ENCODE data around the gene IMPDH2. TPM values are rescaled to one million over a fixed set of nuclear protein-coding genes. Genes with fewer than 3 reads are reported as not detected.

IMPDH2 gene
- total RNA-seq, 1 donor from 2014 or later, result 264 TPM

DNA sequence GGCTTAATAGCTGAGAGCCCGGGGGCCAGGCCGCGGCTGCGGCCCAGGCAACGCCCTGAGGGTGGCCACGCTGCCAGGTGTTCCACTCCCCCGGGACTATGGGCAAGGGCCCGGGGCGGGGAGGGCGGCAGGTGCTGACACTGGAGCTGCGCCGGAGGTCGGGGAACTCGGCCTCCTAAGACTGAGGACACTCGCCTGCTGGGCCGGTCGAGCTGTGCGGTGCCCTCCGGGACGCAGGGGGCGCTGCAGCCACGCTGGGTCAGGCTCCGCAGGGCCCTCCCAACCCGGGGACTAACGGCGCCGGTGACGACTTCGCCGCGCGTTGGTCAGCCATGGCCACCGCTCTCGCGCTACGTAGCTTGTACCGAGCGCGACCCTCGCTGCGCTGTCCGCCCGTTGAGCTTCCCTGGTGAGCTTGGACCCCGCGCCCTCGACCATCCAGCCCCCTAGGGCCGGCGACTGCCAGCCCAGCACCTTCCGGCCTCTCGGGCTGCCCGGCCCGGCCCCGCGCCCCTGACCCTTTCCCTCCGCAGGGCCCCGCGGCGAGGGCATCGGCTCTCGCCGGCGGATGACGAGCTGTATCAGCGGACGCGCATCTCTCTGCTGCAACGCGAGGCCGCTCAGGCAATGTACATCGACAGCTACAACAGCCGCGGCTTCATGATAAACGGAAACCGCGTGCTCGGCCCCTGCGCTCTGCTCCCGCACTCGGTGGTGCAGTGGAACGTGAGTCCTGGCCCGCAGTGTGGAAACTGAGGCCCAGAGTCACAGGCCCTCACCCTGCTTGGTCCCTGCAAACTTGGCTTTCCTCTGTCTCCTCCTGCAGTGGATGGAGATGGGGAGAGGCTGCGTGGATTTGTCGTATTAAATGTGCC, 7.1 kb downstream of the IMPDH2 start, which contains the start of gene NDUFAF3:
TSS of gene NDUFAF3 (plus strand) at position 309 of the 875 bp plus-strand sequence. CDS start at position 333, 24 bp downstream.
- intact Hi-C loops (cut with micrococcal nuclease), result loop anchor here (1.0 to 2.0 kb wide), 7 partner anchors 7 to 391 kb away; partner anchors contain the start of genes ARIH2, IMPDH2, IP6K2 and P4HTM

DNA sequence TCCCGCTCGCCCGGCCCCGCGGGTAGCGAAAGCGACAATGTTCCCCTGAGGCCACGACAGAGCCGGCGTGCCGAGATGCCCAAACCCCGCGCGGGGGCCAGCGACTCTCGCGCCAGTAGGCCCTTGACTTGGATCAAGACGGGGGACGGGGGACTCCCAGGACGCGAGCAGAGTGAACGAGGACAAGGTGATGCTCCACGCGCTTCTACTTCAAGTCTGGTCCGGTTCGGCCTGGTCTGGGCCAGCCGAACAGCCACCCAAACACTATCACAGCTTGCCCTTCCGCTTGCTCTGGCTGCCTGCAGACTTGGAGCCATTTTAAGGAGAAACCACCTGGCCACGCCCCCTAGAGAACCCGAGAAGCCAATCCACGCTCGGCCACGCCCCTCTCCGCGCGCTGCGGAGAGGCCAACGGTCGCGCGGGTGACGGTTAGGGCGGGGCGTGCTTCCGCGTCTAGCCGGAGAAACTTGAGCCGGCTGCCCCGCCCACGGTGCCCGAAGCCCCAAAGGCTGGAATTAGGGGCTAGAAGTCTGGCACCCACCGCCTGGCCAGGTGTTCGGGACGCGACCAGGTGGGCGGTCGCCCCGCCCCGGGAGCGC, 7.9 kb downstream of the IMPDH2 start:
- intact Hi-C loops (cut with micrococcal nuclease), result loop anchor here (1.0 to 2.0 kb wide), 7 partner anchors 8 to 391 kb away; partner anchors contain the start of genes ARIH2, IMPDH2, IP6K2 and P4HTM

- intact Hi-C loops (cut with micrococcal nuclease), result loop anchor here (1.0 to 2.0 kb wide), 7 partner anchors 9 to 392 kb away; partner anchors contain the start of genes ARIH2, IMPDH2, IP6K2 and P4HTM
Measured at GRCh38 chr3:49020330-49021212, 8.6 kb downstream of the IMPDH2 start.

DNA sequence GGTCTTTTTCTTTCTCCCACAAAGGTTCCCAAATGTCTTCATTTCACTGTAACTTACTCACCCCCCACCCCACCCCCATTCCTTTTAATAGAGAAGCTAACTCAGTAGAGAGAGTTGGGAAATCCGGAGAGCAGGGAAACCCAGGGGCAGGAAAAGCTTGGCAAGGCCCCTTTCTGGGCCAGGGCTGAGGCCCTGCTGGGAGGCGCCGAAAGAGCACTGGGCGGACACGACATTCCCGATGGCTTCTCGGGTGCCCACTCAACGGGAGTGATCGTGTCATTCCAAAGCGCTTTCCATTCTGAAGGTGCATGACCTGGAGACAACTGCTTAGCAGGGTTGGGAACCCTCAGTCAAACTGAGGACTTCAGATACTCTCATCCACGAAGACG, 9.3 kb downstream of the IMPDH2 start:
- intact Hi-C loops (cut with micrococcal nuclease), result loop anchor here (2.0 kb wide), 2 partner anchors 29 to 393 kb away; partner anchors contain the start of genes P4HTM and TCTA

DNA sequence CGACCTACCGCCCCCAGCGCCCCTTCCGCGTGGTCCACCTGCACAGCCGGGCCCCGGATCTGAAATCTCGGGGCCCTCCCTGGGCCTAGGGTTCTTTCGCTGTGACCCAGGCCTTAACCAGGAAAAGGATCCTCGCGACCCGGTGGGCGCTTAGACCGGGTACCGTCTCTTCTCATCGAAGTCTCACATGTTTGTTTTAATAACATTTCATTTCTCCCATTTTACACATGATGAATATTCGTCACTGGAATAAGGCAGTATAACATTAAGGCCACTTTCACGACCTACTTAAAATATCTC, 10.5 kb downstream of the IMPDH2 start:
- intact Hi-C loops (cut with micrococcal nuclease), result no loop called here

DNA sequence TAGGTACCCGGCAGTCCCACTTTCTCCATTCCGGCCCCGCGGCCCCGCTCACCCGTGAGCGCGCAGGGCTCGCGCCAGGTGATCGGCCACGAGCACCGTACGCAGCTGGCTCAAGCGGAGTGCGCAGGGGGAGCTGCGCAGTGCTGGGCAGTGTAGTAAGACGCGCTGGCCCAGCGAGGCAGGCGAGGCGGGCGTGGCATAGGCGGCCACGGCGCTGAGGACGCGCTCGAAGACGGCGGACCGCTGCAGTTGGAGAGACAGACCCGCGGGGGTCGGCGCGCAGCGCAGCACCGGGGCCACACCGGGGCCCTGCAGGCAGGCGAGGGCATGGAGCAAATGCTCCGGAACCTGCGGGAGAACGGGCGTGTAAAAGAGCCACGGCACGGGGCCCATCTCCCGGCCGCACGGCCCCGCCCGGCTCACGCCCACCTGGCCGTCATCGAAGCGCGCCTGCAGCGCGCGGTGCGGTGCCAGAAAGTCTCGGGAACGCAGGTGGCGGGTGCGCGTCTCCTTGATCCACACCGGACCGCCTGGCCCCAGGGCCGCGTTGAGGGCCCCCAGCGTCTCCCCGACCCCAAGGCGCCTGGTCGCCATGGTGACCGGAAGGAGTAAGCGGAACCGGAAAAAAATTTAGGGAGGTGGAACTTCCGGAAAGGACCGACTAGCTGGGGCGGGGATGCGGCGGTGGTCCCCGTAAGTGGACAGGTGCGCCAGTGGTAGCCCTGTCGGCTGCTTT, 11.1 kb downstream of the IMPDH2 start, which contains the start of gene DALRD3:
TSS of gene DALRD3 (minus strand) at position 610 of the 736 bp plus-strand sequence. CDS start at position 594, 16 bp downstream.
- intact Hi-C loops (cut with micrococcal nuclease), result no loop called here

DNA sequence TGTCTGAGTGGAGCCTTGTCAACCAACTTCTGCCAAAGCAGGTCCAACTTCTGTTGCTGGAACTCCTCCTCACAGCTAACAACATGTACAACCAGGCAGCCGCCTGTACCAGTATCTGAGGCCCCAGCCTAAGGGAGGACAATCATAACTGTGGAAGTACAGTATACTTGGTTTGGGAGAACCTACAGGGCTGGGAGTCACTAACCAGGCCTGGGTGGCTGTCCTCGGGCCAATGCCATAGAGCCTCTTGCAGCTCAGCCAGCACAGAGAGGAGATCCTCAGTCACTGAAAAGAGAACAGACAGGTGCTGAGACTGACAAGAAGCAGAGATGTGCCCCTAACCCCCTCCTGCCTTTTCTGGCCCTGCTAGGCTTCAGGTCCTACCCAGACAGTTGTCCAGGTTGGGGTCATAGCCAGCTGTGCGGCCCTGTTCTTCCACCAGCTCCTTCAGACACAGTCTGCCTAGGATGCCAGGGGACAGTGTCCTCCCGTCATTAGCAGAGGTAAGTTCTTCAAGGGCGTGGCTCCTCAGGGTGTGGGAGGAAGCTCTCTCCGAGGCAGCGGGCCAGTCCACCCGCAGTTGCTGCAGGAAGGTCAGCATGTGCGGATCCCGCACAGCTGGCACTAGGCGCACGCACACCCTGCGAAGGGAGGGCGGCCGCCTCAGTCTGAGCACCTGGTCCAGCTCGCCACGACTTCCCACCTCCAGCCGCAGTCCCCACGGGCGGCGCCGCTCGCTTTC, 11.8 kb downstream of the IMPDH2 start:
- intact Hi-C loops (cut with micrococcal nuclease), result no loop called here

GRCh38 chr3:49016414-49017228, 12.6 kb downstream of the IMPDH2 start:
- intact Hi-C loops (cut with micrococcal nuclease), result no loop called here

GRCh38 chr3:49015765-49016164, 13.4 kb downstream of the IMPDH2 start:
- intact Hi-C loops (cut with micrococcal nuclease), result no loop called here

GRCh38 chr3:49015072-49015471, 14.1 kb downstream of the IMPDH2 start:
- intact Hi-C loops (cut with micrococcal nuclease), result no loop called here

GRCh38 chr3:49013738-49014660, 15.2 kb downstream of the IMPDH2 start:
- intact Hi-C loops (cut with micrococcal nuclease), result no loop called here

DNA sequence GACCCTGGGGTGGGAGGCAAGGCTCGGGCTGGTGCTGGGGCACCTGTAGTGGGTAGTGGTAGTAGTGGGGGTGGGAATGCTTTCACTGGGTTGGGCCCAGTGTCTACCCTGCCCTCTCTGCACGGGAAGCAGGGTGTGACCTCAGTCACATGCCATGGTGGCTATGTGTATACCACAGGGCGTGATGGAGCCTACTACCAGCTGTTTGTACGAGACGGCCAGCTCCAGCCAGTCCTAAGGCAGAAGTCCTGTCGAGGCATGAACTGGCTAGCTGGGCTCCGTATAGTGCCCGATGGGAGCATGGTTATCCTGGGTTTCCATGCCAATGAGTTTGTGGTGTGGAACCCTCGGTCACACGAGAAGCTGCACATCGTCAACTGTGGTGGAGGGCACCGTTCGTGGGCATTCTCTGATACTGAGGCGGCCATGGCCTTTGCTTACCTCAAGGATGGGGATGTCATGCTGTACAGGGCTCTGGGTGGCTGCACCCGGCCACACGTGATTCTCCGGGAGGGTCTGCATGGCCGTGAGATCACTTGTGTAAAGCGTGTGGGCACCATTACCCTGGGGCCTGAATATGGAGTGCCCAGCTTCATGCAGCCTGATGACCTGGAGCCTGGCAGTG, 16.0 kb downstream of the IMPDH2 start:
- intact Hi-C loops (cut with micrococcal nuclease), result no loop called here

DNA sequence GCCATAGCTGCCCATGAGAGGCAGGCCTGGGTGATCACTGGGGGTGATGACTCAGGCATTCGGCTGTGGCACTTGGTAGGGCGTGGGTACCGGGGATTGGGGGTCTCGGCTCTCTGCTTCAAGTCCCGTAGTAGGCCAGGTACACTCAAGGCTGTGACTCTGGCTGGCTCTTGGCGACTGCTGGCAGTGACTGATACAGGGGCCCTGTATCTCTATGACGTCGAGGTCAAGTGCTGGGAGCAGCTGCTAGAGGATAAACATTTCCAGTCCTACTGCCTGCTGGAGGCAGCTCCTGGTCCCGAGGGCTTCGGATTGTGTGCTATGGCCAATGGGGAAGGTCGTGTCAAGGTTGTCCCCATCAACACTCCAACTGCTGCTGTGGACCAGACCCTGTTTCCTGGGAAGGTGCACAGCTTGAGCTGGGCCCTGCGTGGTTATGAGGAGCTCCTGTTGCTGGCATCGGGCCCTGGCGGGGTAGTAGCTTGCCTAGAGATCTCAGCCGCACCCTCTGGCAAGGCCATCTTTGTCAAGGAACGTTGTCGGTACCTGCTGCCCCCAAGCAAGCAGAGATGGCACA, 16.7 kb downstream of the IMPDH2 start:
- intact Hi-C loops (cut with micrococcal nuclease), result no loop called here

DNA sequence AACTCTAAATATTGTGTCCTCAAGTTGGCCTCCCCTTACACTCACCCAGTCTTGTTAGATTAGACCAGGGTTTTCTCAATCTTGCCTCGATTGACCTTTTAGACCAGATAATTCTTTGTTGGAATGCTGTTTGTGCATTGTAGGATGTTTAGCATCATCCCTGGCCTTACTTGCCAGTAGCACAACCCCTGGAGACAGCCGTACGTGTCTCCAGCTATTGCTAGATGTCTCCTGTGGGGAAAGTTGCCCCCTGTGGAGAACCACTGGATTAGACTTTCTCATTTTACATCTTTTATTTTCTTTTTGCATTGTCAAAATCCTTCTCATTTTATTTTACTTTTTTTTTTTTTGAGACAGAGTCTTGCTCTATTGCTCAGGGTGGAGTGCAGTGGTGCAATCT, 19.8 kb downstream of the IMPDH2 start:
- intact Hi-C loops (cut with micrococcal nuclease), result loop anchor here (5.0 kb wide), 2 partner anchors 92 to 402 kb away; partner anchors contain the start of genes ARIH2 and UQCRC1

GRCh38 chr3:49008627-49009026, 20.6 kb downstream of the IMPDH2 start:
- intact Hi-C loops (cut with micrococcal nuclease), result loop anchor here (5.0 kb wide), 2 partner anchors 91 to 401 kb away; partner anchors contain the start of genes ARIH2 and UQCRC1

GRCh38 chr3:49007771-49008528, 21.2 kb downstream of the IMPDH2 start:
- intact Hi-C loops (cut with micrococcal nuclease), result loop anchor here (1.0 to 5.0 kb wide), 6 partner anchors 13 to 401 kb away; partner anchors contain the start of genes ARIH2, IP6K2, QRICH1 and UQCRC1
